ENCODE measurements around the gene PTPRT.

Gene PTPRT

DNA sequence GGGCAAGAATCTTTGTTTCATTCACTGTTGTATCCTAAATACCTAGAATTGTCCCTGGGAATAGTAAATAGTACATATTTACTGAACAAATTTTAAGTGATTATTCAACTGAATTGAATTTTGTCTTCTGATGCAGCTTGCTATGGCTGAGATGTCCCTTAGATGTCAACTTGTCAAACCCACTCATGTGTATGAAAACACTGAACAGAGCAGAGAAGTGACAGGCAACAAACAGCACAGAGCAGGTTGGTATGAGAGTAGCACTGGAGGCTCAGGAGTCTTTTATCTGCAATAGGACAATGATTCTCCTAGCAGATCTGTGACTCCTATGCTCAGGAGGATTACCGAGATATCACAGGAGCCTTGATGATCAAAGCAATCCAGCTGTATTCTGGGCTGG lies 1031.4 kb downstream of the PTPRT start:
- no peak for DNase-seq

DNA sequence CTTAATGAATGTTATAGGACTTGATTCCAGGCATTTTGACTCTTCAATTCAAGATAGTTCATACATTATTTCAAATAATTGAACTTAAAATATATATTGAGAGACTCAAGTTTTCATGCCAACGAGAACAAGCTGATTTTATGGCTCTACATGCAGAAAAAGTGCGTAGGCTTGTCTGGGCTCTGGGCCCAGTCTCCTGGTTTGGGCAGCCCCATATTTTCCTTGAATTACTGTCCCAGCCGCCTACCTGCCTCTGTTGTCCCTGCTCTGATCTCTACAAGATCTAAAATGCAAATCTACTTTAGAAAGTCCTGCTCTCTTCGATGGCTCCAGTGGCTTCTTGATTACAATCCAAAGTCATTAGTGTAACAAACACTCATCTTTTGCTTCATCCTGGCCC lies 1034.1 kb downstream of the PTPRT start:
- DNase-seq = no peak

DNA sequence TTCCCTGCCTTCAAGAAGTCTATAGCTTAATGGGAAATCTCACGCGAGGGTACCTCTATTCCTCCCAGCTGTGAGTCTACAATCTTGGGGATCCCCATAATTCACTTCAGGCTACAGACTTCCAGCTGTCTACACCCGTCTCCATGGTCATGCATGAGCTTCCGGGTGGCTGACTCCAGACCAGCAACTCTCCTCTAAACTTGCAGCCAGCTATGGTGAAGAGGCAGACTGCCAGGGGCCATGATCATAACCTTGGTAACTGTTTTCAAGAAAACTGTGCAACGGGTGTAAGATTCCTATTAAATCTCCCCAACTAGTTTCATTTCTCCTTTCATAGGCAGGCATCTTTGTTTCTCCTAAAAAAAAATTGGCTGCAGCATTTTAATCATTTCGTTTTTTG lies 1037.1 kb downstream of the PTPRT start:
- DNase-seq = no peak

DNA sequence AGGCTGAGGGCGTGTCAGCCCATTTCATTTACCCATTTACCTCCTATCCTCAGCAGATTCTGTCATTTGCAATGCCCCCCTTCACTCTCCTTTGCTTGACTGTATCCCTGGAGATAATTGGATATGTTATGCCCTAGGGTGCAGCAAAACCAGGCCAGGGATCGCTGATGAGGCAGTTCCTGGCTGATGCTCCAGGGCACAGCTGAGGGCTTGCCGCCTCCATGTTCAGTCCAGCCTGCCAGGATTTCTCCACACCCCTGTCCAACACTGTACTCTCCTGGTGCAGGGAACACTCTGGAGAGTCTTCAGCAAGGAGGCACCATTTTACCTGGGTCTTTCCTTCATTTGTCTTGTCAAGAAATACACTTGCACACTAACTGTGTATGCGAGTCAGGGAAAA lies 1039.5 kb downstream of the PTPRT start:
- no peak for DNase-seq

DNA sequence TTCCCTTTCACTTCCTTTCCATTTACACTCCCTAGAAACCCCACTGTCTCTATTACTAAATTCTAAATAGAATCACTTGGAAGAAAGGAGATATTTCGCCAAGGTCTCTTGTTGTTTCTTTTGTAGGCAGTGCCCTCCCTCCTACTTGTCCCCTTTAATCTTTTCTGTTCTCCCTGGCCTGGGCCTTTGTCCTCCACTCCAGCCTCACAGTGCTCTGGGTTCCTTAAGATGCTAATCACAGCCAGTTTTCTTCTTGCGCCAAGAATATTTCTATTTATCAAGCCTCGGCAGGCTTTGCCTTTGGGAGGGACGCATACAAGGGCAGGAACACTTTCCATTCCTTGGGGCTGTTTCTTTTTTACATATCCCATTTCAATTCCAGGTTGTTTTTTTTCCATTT lies 1051.0 kb downstream of the PTPRT start:
- DNase-seq = no peak

DNA sequence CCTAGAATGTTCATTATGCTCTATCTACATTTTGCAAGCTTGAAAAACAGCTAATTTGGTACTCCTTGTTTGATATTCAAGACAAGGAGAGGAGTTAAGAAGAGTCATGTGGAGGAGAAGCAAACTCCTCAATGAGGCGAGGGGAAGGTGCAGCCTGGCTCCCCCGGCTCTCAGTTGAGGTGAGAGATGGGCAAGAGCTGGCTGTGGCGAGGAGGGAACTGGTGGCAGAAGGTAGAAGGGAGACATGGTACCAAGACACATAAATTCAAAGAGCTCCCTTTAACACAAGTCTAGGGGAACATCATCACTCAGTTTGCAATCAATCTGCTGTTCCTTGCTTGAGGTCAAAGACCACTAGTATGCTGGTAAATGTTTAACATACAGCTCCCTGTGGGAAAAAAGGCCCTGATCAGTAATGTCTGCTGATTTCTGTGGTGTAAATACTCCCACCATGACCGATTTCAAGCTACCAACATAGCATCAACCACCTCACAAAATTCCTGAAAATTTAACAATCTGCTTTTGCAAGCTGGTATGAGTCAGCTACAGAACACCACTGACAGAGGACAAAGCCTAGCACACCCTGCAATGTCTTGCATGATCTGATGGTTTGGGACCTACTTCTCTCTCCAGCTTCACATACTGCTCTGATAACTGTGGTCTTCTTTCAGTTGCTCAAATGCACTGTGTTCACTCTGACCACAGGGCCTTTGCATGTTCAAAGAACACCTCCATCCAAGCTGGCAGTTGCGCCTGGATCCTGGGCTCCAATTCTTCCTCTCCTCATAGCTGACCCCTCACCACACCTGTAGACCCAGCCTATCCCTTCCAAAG lies 1055.2 kb downstream of the PTPRT start:
- DNase-seq = no peak

DNA sequence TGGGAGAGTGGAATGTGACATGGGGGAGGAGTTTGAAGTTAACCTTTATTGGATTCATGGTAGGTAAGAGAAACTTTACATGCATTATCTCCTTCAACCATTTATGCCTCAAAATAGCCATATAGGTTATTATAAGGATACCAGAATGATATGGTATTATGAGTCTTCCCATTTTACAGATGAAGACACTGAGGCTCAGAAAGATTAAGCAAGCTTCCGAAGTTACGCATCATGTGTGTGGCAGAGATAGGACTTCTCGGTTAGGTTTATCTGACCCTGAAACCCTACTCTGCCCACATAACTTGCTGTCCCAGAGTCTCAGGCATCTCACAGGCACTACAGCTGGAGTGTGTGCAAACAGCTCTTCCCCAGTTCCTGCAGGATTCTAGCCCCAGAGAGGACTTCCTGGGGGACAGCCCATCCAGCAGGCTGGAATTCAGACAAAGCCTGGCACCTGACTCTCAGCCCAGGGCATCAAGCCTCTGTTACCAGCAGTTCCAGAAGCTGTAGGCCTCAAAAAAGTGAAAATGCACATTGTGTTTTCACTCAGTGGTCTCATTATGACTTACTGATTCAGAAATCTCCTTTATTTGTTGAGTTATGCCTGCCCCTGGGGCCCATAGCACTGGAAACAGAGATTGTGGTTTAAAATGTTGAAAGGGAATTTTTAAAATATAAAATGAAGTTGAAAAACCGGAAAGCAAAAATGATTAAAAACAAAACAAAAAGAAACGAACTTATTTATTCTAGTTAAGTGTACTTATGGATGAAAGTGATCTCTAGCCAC lies 1058.7 kb downstream of the PTPRT start:
- no peak for DNase-seq

DNA sequence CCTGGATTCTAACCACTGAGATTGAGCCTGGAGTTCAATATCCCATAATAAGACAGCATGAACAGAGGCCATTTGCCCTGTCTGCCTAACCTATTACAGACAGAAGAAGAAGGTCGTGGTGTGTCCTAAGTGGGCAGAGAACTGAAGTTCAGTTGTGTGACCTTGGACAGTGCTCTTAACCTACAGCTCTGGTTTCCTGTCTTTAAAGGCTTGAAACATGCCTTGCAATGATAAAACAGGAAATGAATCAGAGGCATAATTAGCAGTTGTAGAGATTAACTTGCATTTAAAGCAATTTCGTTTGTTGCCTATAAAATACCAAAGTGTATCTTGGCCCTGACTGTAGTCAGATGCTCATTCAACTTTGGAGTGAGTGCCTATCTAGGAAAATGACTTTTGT lies 1064.3 kb downstream of the PTPRT start:
- no peak for DNase-seq

DNA sequence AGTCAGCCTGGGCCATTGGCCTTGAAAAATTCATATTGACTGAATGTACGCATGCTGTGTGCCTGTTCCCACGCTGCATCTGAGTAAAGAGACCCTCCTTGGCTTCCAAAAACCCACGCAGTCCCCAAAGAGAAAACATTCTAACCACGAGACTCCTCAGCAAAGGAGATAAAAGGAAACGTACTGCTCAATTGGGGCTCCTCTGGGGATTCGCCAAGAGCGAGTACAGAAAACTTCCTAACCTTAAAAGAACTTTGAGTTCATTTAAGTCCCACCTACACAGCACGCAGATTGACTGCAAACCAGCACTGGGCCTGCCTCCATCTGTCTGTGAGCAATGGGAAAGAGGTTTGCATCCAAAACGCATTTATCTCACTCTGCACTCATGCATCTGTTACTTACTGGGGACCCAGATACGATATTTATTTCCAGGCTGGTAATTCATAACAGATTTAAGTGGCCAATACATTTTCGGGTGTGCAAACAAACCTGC lies 1065.7 kb downstream of the PTPRT start:
- DNase-seq = no peak

DNA sequence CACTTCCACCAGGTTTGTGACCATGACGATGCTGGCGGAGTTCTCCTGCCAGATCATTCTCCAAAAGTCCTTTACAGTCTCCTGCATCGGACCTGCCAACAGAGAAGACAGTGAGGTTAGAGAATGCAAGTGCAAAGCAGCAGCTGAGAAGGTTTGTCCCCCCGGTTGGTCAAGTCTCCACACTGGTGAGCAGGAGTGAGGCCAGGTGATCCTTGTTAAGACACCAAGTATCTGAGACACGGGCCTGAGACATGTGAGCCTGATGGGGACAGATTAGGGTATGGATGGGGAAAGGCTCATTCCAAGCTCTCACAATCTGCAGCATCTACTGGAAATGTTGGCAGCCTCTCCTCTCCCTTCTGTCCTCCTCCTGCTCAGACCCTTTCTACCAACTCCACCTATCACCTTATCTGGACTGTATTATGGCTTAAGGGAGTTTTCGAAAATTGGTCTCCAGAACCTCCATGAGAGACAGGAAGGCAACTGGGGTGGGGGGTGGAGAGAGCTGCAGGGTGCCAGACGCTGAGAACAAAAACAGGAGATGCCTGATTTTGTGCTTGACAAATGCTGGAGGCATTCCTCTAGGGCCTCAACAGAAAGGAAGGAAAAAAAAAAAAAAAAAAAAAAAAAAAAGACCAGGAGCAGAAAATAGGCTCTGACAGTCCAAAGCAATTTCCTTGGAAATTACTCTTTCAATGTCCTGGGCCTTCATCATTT lies 1071.1 kb downstream of the PTPRT start:
- DNase-seq = no peak

DNA sequence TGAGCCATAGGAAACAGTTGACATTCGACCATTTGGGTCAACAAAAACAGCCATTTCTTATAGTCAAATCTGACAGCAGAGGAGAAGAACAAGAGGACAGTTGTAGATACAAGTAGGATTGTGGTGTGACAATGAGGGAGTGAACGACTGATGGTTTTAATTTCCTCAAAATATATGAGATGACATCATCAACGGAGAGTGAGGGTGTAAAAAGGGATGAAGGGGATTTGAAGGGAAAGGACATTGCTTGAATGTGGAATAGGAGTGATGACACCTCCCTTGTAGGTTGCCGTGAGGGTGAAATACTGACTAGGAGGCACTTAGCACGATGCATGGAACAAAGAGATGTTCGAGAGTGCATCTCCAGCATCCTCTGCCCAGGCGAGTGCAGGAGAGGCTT lies 1071.7 kb downstream of the PTPRT start:
- no peak for DNase-seq

DNA sequence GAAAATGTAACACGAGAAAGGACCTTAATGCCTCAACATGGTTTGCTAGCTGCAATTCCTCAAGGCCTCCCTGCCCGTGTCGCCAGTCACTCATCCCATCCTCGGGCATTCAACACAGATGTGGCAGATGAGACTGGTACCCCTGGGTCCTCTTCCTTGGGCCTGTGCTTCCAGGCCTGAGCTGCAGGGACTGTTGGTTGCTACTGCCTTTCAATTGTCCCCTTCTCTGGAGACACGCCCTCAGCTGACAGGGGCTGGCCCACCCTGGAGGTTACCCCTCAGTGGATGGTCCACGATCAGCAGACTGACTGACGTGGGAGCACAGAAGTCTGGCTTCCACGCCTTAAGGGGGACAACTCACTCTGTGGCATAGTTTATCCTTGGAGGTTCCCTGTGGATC lies 1076.5 kb downstream of the PTPRT start:
- no peak for DNase-seq

DNA sequence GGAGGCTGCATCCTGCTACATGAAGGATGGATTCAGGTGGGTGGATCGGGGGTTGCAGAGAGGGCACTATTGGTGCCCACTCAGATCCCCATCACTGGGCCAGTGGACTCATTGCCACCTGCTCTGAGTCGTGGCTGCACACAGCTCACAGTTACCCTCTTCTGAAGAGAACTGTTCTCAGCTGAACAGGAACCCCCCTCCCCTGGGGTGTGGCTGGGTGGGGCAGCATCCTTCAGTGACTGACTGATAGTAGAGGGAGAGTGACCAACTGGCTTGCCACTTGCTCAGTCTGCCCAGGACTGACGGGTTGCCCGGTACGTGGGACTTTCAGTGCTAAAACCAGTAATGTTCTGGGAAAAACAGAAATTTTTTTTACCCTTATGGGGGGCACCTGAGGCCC lies 1077.5 kb downstream of the PTPRT start:
- DNase-seq = no peak

DNA sequence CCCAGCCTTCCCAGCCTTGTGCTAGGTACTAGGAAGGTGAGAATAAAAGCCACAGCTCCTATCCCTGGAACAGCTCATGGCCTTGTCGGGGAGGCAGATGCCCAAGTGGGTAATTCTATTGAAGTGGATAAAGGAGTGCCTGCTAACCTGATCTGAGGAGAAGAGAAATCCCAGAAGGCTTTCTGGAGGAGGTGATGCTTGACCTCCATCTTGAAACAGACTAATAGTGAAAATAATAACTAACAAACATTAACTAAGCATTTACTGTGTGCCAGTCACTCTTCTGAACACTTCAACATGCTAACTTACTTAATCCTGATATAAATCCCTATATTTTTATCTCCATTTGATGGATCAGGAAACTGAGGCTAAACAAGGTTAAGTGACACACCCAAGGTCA lies 1078.4 kb downstream of the PTPRT start:
- DNase-seq = no peak

DNA sequence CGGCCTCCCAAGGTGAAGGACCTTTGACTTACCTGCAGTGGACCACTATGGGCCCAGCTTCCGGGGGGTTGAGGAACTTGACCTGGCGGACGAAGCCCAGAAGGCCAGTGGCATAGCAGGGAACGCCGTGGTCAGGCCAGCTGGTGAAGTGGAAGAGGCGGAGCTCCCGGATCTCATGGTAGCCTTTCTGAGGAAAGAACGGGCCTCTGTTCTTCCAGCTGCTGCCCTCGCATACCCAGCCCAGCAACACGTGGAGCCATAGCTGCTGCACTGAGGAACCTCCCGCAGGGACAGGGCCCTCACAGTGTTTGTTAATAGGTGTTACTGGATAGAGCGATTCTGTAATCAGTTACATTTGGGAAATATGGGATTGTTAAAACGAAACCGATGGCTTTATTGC lies 1079.4 kb downstream of the PTPRT start:
- DNase-seq = no peak

DNA sequence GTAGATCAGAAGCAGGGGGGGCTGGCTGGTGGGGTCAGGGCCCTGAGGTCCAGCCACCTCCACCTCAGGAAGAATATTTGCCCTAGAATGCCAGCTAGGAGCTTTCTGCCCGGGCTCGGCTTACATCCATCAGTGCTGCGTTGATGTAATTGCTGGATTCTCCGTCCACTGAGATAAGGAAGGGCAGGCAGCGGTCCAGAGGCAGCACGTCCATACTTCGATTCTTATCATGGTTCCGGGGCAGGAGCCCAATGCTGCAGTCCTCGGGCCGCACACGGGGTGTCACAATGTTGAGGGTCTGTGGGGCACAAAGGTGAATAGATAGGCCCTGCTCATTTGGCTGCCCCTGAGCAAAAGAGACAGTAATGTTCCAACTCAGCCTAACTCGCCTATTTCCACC lies 1087.7 kb downstream of the PTPRT start:
- DNase-seq = no peak

DNA sequence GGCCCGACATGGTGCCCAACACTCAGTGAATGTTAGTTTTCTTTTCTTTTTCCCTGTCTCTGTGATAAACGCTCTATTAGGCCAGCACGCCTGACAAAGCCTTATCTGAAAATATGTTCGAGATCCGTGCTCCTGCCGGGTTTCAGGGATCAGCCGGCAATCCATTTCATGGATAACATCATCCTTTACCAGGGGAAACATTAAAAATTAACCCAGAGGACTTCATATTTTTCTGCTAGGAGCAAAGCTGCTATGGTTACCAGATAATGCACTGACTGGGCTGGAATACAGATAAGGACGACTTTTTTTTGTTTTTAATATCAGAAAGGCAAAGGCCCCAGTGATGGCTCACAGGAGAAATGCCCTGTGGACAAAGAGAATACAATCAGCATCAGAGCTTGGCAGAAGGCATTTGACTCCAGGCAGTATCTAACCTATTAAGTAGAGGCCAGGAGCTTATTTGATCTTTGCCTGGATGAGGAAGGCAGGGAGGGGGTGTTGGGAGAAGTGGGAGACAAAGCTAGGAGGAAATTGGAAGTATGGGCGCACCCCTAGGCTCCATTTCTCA lies 1089.5 kb downstream of the PTPRT start:
- no peak for DNase-seq

DNA sequence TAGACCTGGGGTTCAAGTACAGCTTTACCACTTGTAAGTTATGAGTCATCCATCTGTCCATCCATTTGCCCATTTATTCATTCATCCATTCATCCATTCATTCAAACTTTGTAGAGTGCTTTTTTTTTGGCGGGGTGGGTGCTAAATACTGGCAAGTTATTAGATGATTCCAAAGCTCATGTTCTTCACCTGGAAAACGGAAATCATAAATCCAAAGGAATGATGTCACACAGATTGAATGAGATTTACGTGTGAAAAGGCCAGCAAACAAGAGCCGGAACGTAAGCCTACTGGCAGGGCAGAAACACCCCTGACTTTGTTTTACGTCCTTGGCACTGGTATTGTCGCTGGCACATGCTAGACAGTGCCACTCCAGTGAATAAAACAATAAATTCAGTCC lies 1090.6 kb downstream of the PTPRT start:
- no peak for DNase-seq

DNA sequence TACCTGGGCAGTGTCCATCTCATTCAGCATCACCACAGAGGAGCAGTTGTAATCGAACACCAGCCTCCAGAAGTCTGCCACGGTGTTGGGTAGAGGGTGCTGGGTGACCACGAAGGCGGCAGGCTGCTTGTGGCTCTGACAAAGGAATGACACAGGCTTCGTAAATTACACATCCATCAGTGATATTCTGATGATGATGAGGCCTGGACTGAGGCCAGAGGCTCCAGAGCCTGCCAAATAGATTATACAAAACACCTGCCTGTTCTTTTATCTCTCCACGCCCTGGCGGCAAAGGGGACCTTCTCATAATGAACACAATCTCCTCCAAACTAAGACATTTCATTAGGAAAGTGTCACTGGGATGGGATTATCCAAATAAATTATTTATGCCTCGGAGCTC lies 1091.3 kb downstream of the PTPRT start:
- DNase-seq = no peak

DNA sequence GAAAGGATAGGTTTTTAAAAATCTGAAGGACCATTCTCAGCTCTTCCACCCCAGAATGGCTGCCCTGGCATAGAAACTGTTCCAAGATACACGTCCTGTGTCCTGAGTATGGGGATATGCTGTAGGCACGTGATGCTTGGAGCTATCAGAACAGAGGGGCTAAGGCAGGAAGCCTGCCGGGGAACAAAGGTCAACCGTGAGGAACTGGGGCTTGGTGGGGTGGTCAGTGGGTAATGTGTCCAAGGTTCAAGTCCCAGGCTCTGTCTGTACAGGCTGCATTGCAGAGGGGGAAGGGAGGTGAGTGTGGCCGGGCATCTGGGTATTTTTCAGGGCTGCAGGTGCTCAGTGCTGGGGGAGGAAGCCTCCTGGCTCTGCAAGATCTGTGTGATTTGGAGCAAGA lies 1092.0 kb downstream of the PTPRT start:
- no peak for DNase-seq

DNA sequence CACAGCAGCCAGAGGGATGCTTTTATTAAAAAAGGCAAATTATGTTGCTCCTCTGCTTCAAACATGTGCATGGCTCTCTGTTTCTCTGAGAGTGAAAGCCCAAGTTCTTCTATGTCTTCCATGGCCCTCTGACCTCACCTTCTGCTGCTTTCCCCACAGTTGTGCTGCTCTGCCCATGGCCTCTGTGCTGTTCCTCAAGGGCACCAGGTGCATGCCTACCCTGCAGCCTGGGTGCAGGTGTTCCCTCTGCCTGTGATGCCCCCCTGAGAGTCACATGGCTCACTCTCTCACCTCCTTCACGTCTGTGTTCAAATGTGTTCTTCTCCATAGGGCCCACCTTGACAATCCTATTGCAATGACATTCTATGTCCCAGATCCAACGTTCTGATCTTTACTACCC lies 1094.5 kb downstream of the PTPRT start:
- DNase-seq = no peak

DNA sequence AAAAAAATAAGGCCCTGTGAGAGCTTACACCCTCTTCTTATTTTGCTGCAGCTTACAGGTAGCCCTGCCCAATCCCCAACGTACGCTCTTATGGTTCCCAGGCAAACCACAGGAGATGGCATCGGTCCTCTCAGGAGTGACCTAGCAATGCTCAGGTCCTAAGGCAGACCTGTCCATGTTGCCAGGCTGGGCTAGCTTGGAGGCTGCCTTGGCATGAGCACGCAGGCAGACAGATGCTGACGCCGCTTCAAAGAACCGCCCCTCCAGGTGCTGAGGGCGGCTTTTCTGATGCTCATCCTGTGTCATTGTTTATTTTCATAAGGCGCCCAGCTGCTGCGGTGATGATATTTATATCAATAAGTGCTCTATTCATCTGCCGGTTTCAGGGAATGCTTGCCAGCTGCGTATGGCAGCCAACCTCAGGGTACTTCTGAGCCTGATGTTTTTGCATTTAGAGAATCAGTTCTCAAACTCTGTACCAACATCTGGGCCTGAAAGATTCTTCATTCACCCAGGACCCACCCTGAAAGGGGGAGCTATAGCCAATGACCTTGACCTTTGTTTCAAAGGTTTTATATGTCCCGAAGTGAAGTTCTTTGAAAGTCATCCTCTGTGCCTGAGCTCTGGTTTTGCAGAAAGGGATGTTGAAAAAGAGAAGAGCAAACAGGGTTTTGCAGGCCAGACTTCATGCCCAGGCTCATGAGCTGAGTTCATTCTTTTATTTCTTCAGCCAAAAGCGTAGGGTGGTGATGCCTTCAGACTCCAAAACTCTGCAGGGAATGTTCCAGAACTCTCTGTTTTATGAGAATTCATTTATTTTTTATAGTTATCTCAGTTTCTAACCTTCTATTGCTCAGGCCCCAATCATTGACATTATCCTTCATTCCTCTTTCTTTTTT lies 1095.9 kb downstream of the PTPRT start:
- DNase-seq = no peak

Measured in OCI-M1 (cell line).